Measurements from ENCODE around the gene ABCA8.

DNA sequence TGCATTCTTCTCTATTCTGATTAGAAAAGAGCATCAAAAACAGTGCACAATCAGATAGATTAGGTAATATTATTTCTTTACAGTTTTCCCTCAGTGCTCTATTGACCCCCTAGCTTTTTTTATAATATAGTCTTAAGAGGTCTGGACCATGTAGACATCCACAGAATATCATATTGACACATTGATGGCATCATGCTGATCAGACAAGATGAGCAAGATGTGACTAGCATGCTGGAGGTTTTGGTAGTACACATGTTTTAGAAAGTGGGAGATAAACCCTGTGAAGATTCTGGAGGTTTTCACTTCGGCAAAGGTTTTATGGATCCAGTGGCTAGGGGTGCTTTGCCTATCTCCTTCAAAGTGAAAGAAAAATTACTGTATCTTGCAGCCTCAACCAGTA, 2.8 kb upstream of the ABCA8 start:
- no peak for TF ChIP-seq USF2 (IDR thresholded peaks at IDR 0.05; ENCODE audit: borderline replicate concordance, low read depth, low read length)
- TF ChIP-seq ZNF24 (IDR thresholded peaks at IDR 0.05): no peak
- no peak for TF ChIP-seq POLR2A (IDR thresholded peaks at IDR 0.05; ENCODE audit: low read depth, low read length)
- no peak for TF ChIP-seq E4F1 (IDR thresholded peaks at IDR 0.05; ENCODE audit: borderline replicate concordance, partially characterized antibody)
- no peak for TF ChIP-seq TAF1 (IDR thresholded peaks at IDR 0.05; ENCODE audit: borderline replicate concordance, low read depth, low read length)
- TF ChIP-seq, protein P1, sequence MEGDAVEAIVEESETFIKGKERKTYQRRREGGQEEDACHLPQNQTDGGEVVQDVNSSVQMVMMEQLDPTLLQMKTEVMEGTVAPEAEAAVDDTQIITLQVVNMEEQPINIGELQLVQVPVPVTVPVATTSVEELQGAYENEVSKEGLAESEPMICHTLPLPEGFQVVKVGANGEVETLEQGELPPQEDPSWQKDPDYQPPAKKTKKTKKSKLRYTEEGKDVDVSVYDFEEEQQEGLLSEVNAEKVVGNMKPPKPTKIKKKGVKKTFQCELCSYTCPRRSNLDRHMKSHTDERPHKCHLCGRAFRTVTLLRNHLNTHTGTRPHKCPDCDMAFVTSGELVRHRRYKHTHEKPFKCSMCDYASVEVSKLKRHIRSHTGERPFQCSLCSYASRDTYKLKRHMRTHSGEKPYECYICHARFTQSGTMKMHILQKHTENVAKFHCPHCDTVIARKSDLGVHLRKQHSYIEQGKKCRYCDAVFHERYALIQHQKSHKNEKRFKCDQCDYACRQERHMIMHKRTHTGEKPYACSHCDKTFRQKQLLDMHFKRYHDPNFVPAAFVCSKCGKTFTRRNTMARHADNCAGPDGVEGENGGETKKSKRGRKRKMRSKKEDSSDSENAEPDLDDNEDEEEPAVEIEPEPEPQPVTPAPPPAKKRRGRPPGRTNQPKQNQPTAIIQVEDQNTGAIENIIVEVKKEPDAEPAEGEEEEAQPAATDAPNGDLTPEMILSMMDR (IDR thresholded peaks at IDR 0.05 in 2 of 3, conservative IDR thresholded peaks at IDR 0.05 in 1 of 3; ENCODE audit: control insufficient read depth in 2 of 3, extremely low read depth in 1 of 3, insufficient read depth in 1 of 3, low read depth in 3 of 3, low read length in 3 of 3): no peak
- no peak for TF ChIP-seq IRF4 (IDR thresholded peaks at IDR 0.05; ENCODE audit: low read depth, low read length)

All from GM12878 (cell line).